Stimulated activated CD4-positive, alpha-beta T cell treated with anti-CD3 and anti-CD28 coated beads, Interleukin-4, amount 100 ng/mL, for 4 hours (primary cell): Measurements from ENCODE around the gene ASB6.

Experiments
- DNase-seq, 2 experiments: peaks; one replicate each; pipeline ENCODE4 v3.0.0-alpha.2; 2020

ASB6 gene

DNA sequence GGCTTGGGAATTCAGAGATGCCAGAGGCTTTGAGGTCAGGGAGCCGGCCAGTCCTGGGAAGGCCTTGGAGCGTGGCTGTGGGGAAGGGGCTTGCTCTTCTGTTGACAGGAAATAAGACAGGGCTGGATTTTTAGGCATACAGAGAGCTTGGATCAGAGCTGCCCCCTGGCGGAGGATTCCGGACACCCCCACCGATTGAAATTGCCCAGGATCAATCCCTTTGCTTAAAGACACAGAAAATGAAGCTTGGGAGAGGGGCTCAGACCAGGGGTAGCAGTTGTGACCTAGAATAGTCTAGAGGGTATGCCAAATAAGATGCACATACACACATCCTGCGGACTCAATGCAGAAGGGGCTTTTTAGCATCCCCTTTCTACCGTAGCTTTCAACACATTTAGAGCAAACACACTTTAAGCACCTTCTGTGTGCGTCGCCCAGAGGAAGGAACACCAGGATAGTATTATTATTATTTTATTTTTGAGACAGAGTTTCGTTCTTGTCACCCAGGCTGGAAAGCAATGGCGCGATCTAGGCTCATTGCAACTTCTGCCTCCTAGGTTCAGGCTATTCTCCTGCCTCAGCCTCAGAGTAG is 17.7 kb downstream of the ASB6 start:
- DNase-seq: peak; percentile 52 to 72

DNA sequence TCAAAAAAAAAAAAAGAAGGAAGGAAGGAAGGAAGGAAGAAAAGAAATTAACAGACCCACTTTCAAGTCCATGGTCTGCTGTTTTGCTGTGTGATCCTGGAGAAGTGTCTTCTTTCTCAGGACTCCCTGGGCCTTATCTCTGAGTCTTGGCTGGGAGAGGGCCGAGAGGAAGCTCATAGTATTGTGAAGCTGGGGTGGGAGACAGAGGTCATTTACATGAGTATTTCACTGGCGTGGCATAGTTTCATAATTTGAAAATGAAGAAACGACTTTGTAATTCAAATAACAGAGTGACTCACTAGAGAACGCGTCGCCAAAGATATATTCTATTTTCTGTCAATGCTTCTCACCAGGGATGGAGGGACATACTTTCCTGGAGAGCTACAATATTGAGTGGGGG is 18.6 kb downstream of the ASB6 start:
- no peak for DNase-seq

DNA sequence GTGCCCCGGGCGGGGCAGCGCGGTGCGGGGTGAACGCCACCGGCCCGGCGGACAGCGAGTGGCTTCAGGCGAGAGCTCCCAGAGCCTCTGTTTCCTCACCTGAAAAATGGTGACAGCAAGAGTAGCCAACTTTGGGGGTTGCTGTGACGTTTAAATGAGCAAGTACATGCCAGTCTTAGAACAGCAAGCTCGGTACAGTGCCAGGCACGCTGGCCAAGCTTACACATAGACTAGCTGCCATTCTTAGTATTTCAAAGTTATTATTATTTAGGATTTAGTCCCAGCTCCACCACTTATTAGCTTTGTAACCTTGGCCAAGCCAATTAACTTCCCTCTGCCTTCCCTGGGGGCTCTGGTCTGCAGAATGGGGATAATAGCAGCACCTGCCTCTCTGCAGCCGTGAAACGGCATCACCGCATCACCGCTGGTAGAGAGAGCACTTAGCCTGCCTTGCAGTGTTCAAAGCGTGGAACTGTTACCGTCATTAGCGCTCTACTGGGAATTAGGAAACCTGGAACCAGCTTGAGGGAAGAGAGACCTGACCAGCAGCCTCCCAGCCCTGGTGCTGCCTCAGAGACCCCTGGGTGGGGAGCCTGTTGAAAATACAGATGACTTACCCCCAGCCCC is 21.2 kb downstream of the ASB6 start, which contains the start of gene C9orf50:
TSS of gene C9orf50 (minus strand) at position 433 of the 627 bp plus-strand sequence. CDS start 527 bp downstream, outside the sequence.
- DNase-seq: no peak

DNA sequence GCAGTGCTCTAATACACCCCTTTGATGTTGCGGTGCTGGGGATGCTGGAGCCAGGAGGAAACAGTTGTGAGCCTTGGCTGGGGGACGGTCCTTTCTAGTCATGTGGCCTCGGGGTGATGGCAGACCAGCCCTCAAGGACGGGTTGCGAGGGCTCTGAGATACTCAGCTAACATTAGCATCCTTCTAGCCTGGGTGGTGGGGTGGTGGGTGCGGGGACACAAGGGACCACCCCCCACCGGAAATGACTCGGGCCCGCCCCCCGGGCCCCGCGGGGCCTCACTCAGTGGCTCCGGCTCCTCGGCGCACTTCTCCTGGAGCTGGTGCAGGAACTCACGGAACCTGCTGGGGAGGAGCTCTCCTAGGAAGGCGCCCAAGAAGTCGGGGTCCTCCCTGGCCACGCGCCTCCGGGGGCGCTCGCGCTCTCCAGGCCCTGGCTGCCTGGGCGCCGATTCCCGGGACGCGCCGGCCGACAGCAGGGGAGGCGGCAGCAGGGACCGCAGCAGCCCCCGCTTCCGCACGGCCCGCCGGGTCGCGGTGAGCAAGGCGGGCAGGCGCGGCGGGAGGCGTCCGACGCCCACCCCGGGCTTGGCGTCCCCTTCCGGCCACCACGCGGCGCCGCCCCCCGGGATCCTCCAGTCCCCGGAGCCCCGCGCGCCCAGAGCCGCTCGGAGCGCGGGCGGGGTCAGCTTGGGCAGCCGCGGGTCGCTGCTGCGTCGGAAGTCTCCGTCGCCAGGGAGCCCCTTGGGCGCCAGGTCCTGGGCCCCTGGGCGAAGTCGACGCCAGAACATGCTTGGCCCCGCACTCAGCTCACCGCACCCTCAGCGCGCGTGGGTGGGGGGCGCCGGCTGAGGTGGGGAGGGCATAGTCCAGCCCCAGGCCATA is 21.9 kb downstream of the ASB6 start:
- DNase-seq: no peak

DNA sequence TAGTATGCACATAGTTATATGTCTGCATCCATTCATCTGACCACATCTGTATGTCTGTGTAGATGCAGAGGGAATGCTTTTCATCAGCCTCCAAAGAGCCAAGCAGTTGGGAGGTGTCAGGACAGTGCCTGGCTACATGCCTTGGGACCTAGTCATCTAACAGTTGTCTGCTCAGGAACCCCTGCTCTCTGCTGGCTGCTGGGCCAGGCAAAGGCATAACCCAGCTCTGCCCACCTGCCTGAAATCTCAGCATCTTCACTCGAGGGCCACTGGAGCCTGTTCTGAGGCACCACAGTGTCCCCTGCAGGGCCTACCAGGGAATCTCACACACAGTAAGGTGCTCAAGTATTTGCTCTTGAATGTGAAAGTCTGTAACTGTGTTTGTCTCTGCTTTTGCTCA is 24.8 kb downstream of the ASB6 start:
- DNase-seq: no peak

DNA sequence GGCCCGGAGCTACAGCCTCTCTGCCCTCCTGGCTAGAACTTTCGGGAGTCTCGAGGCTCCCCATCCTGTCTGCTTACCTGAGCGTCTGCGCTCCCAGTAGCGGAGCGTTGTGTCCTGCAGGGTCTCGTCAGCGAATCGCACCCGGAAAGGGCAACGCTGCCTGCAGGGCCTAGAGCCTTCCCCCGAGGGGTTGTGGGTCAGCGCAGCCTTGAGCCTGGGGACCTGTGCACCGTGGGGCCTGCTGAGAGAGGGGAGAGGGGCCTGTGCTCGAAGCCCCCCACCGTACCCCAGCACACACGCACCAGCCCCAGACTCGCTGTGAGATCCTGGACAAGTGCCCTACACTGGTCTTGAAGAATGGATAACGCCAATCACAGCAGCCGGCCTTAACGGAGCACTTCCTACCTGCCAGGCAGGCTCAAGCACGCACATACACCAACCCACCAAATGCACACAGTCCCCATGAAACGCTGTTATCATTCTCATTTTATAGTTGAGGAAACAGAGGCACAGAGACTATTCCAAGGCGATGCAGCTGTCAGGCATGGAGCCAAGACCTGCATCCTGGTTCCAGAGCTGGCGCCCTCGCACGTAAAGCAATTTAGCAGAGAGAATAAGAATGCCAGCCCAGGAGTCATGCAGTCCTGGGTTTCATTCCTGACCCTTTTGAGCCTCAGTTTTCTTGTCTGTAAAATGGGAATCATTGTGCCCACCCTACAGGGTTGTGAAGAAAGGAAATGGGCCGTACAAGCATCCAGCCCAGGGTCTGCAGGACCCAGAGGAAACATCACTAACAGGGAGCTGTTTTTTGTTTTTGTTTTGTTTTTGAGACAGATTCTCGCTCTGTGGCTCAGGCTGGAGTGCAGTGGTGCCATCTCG is 26.3 kb downstream of the ASB6 start:
- no peak for DNase-seq

DNA sequence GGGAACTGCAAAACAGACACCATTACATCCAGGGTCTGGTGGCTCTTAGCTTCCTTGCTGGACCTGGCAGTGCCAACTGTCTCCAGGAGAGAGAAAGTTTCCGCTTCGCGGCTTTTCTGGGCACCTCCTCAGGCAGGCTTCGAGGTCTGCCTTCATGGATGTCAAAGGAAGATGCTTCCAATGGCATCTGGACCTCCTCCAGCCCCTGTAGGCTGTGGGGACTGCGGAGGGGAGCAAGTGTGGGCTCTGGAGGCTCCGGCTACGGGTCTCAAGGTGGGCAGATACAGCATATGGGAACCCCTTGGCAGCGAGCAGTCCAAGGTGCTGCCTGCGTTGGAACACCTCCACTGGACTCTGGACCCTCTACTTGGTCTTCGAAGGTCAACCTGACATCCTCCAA is 27.0 kb downstream of the ASB6 start:
- no peak for DNase-seq

DNA sequence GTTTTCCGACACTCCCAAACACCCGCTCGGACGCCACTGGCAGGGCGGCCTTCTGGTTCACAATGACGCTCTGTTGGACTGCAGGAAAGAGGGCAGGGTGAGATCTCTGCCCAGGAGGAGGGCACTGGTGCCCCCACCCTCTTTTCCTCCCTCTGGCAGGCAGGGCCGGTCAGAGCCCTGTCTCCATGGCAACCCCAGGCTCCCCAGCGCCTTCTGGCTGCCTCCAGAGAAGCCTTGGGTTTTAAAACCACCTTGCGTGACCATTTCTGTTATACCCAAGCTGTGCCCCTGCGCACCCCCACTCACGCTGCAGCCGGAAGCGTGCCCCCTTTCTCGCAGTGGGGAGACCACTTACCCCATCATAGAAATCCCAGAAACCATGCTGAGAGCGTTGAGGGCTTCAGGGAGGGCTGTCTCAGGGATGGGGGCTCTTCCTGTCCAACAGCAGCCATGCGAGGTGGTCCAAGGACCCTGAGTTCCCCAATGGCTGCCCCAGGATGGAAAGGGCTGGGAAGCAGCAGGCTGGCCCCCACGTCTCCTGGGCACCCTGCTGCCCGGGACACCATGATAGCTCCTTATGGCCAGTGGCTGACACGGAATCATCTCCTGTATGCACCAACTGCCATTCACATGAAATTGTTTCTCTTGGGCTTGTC is 28.3 kb downstream of the ASB6 start:
- no peak for DNase-seq

DNA sequence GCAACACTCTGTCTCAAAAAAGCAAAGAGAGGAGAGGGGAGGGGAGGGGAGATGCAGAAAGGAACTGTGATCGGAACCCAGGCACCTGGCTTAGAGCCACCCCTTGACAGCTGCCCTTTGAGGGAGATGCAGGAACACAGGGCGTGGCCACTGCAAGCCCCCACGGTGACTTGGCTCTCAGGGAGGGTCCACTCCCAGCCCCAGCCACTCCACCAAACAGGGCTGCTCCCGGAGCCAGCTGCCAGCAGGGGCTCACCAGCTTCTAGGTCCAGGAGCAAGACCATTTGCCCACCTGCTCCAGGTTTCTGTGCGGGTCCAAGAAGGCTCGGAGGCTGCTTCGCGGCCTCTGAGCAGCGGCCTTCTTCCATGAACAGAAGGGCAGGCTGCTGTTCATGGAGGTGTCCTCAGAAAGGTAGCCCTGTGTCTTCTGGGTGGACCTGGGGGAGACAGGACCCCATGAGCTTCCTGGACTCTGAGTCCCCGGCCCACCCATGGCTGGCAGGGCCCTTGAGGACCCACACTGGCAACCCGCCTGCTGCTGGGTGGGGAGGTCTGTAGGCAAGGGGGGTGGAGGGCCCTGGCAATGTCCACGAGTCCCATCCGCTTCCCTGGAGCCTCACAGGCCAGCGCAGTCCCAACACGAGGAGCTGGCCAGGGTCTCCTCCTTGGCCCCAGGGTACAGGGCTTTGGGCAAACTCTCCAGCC is 29.0 kb downstream of the ASB6 start:
- DNase-seq: no peak

DNA sequence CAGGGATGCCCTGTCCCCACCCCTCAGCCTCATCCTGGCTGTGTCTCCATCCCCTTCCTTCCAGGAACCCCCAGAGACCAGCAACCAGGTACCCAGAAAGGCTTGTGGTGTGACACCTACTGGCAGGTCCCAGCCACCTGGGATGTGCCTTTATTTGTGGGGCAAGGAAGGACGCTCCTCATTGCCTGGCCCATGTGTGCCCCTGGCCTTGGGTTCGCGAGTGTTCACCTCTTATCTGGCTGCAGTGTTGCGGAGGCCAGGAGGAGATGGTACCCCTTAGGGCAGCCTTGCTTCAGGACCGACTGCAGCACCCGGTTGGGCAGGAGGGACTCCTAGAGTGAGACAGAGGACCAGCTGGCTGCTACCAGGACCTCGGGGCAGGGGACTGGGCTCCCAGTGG is 29.8 kb downstream of the ASB6 start:
- DNase-seq: no peak

DNA sequence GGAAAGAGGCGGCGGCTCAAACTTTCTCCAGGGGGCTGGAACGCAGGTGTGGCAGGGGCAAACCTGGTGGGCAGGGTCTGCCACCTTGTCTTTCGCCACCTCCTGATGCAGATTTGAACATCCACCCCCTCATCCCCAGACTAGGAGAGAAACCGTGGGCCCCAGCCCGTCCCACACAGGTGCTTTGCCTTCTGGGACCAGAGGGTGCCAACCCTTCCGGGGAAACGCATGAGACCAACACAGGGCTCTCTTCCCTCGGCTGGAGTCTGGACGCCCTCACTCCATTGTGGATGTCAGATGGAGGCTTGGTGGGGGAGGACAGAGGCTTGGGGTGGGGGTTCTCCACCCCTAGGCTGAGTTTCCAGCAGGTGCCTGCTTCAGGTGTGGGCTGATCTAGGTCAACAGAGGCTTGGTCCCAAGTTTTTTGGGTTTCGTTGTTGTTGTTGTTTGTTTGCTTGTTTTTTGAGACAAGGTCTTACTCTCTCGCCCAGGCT is 30.6 kb downstream of the ASB6 start:
- DNase-seq: no peak

DNA sequence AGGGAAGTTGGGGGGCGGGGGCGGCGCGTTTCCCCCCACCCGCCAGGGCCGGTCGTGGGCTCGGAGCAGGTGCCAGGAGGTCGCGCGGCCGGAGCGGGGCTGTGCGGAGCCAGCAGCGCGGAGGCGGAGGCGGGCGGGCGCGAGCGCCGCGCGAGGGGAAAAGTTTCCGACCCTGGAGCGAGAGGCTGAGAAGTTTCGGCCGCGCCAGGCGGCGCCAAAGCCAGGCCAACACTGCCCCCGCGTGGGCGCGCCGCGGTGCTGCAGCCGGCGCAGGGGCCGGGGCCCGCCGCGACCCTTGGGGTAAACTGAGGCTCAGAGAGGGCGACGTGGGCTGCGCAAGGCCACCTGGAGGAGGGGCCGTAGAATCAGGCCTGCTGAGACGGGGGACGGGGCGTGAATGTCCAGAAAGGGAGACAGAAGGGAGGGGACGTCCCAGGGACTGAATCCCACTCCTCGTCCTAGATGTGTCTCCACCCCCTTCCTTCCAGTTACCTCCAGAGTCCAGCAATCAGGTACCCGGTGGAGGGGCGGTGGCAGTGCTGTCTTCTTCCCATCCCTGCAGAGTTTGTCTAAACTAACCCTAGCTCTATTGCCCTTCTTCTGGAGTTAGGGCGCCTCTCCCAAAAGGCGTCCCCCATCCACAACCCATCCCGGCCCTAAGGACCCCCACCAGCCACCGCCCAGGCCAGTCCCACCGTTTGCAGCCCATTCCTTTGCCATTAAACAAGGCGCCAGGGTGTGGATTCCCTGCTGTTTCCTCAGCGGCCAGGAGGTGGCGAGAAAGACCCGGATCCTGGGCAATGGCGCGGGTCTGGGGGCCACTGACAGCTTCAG is 31.3 kb downstream of the ASB6 start:
- peak; percentile 69 to 70 for DNase-seq

DNA sequence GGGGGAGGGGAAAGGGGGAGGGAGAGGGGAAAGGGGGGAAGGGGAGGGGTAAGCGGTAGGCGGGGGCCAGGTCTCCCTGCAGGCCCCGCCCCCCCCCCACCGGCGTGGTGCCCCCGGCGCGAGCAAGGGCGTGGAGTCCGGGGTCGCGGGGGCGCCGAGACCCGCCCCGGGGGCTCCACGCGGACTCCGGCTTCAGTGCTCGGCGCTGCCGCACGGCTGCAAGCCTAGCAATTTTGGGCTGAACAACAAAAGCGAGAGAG is 31.8 kb downstream of the ASB6 start:
- no peak for DNase-seq

DNA sequence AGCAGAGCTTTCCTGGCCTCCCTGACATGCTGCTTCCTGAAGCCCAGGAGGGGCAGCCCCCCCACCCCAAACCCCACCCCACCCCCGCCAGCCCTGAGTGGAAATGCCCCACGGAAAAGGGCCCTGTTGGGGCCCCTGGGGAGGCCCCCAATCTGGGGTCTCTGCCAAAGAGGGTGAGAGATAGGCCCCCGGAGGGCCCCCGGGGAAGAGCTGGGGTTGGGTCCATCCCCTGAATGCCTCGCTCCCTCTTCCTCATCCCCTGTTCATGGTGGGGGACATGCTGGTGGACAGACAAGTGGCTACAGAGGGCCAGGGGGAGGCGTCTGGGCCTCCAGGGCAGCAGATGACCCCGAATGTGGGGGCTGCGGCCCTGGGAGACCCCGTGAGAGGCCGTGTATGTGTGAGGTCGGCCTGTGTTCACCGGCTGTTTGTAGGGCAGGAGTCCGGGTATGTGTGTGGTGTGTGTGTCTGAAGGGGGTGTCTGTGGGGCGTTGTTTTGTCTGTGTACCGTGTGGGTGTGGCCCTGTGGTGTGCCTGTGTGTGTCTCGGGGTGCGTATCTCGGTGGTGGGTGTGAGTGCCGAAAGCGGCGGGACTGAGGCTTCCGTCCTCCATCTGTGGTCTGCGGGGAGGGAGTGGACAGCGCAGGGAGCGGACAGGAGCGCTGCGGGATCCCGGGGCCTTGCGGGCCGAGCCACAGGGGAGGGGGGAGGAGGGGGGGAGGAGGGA is 32.3 kb downstream of the ASB6 start:
- peak in 1 of 2 experiments; percentile 54 for DNase-seq

DNA sequence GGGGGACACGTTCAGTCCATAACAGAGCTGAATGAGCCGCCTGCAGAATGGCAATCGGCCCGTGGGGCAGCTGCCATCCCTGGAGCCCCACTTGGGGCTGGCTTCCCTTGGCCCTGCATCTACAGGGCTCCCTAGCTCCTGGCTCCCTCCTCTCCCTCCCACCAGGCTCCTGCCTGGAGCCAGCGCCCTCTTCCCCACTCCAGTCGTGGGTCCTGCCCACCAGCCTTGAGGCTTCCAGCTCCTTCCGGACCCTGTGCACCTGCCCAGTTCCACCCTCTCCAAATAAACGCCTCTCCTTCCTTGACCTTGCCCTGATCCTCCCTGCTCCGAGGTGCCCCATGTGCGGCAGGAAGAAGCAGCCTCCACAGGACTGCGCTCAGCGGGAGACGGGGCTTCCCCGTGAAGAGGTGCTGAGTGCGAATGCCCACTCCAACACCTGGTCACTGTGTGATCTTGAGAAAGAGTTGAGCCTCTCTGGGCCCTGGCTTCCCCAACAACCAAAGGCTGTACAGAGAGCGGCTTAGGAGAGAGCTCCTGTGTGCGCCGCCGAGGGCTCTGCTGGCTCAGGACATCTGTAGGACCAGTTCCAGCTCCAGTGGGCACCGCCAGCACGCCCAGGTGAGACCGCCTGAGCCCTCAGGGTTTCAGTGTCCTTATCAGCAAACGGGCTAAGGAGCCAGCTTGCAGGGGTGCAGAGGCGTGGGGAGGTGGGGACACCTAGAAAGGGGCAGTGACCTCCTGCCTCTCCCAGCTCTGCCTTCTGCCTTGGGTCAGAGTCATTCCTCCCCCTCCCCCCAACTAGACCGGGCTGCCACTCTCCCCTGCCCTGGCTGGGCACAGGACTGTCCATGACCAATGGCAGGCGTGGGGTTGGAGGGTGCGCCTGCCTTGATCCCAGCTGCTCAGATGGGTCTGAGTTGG is 33.1 kb downstream of the ASB6 start:
- DNase-seq: no peak

DNA sequence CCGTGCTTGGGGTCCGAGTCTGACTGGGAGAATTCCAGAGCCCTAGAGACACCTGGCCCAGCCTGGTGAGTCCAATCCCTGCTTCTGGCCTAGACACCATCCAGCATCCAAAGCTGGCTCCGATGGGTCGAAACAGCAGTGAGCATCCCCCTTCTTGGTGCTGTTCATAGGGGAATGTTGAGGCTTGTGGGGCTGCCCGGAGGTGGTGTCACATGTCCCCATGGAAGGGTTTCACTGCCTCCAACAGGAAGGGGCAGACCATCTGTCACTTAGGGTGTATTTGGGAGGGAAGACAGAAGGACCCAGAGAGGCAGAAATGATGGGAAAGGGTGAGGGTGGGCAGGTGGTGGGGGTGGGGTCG is 34.9 kb downstream of the ASB6 start:
- no peak for DNase-seq

DNA sequence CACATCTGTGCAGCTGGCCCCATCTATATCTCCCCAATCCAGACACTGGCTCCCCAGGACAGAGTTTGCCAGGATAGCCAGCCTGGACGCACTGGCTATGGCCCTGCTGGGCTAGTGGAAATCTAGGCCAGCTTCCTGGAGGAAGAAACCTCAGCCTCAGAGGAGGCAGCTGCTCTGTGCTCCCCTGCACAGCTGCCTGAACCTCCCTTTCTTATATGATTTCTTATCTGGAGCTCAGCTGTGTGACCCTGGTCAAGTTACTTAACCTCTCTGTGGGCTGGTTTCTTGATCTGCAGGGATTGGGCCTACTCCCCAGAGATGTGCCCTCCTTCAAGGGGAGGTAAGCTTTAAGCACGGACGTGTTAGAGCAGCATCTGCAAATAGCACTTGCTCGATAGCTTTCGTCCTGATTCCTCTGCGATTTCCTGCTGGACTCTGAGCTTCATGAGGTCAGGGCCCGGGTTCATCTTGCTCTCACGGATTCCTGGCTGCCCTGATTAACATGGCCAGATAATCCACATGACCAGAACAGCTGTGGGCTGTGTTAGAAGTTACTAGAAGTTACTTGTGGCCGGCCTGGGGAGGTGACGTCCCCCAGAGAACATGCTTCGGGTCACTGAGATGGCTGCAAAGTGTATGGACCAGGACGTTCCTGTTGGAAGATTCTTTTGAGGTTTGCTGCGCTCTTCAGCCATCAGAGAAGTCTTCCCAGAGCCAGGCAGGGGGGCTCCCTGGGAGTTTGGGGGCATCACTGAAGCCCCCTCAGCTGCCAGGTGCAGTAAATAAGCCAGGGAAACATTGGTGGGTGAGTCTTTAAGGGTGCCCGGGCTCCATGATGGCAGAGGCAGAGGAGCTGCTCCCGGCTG is 35.6 kb downstream of the ASB6 start:
- DNase-seq: no peak

DNA sequence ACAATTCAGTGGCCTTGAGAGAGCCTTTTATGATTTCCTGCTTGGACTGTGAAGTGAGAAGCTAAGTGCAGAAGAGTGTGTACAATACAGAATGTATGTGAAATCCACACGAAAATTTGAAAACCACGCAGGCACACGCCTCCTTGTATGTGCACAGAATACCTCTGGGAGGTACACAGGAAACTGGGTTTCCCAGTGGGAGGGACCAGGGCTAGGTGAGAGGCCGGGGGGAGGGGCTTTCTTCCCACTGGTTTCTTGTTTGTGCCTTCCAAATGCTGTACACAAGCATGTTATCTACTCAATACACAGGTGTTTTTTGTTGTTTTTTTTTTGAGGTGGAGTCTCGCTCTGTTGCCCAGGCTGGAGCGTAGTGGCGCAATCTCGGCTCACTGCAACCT is 37.2 kb downstream of the ASB6 start:
- DNase-seq: no peak
